ENCODE results near the gene LRRC75A.

DNA sequence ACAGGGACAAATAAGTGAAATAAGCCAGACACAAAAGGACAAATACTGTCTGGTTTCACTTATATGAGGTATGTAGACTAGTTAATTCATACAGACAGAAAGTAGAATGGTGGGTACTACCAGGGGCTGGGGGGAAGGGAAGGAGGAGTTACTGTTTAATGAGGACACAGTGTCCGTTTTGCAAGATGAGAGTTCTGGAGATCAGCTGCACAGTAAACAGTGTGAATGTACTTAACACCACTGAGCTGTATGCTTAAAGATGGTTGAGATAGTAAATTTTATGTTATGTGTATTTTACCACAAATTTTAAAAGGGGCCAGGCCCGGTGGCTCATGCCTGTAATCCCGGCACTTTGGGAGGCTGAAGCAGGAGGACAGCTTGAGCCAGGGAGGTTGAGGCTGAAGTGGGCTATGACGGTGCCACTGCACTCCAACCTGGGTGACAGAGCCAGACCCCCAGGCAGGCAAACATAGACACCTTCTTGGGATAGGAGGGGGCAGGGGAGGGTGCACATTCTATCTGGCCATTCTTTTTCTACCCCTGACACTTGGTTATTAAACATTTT lies 23.5 kb downstream of the LRRC75A start:
- TF ChIP-seq ETV6 (CRISPR knock-in tag; IDR thresholded peaks at IDR 0.05) (no peak), FOXP1 (CRISPR knock-in tag; IDR thresholded peaks at IDR 0.05; ENCODE audit: borderline replicate concordance) (no peak), MXD4 (CRISPR knock-in tag; IDR thresholded peaks at IDR 0.05; ENCODE audit: borderline replicate concordance) (no peak), ESRRA (CRISPR knock-in tag; IDR thresholded peaks at IDR 0.05; ENCODE audit: borderline replicate concordance) (no peak)
- TF ChIP-seq, protein P1, sequence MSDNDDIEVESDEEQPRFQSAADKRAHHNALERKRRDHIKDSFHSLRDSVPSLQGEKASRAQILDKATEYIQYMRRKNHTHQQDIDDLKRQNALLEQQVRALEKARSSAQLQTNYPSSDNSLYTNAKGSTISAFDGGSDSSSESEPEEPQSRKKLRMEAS (CRISPR knock-in tag; IDR thresholded peaks at IDR 0.05) = no peak
- TF ChIP-seq, protein P2, sequence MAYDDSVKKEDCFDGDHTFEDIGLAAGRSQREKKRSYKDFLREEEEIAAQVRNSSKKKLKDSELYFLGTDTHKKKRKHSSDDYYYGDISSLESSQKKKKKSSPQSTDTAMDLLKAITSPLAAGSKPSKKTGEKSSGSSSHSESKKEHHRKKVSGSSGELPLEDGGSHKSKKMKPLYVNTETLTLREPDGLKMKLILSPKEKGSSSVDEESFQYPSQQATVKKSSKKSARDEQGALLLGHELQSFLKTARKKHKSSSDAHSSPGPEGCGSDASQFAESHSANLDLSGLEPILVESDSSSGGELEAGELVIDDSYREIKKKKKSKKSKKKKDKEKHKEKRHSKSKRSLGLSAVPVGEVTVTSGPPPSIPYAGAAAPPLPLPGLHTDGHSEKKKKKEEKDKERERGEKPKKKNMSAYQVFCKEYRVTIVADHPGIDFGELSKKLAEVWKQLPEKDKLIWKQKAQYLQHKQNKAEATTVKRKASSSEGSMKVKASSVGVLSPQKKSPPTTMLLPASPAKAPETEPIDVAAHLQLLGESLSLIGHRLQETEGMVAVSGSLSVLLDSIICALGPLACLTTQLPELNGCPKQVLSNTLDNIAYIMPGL (CRISPR knock-in tag; IDR thresholded peaks at IDR 0.05) = no peak
